H1 (cell line): ENCODE measurements around the gene OSBPL3. TPM values are rescaled to one million over a fixed set of nuclear protein-coding genes. Genes with fewer than 3 reads are reported as not detected.

ENCODE experiments used
- NANOG ChIP-seq: IDR thresholded peaks from 2 replicates; pipeline ENCODE4 v1.6.1; 2011; ENCODE audit warnings: low read length, low read depth, mild to moderate bottlenecking, inconsistent platforms; ENCODE audit not compliant: insufficient read depth, poor library complexity, severe bottlenecking
- PHF8 ChIP-seq: fragments of 200-600 bp; sonication (generic); conservative IDR thresholded peaks from 2 replicates; pipeline ENCODE4 v1.7.1; 2012; ENCODE audit warnings: low read depth, mild to moderate bottlenecking, inconsistent platforms, low read length, moderate library complexity
- POLR2AphosphoS5 ChIP-seq: IDR thresholded peaks from 2 replicates; pipeline ENCODE4 v1.6.1; 2011; ENCODE audit warnings: low read depth, low read length
- polyA plus RNA-seq, 7 experiments: library from polyadenylated mRNA; depleted of rRNA in 3 of 7; stranded (reverse) in 5 of 7; unstranded in 2 of 7; fragments of >200 nt in 5 of 7; fragments of 200-250 nt in 2 of 7; gene quantifications; 1 replicate in 5 of 7; 2 replicates in 1 of 7; 4 replicates in 1 of 7; pipeline versions ENCODE4 v1.2.1 to v1.2.3, GENCODE V29; 2011 to 2013; ENCODE audit warnings: missing spikeins in 2 of 7, mixed read lengths in 2 of 7
- total RNA-seq: library from RNA; stranded (reverse); fragmentation: NEBNext Ultra II Directional; extraction: Animal tissue kit (Norgen Biotek cat#: 25700); gene quantifications from 2 replicates; pipeline ENCODE4 v1.2.1, GENCODE V29; 2021

Gene OSBPL3
- total and polyA plus RNA-seq, 2 of the 8 experiments (the other 6 are each of a cell fraction or from before 2014, with no cell fraction given): 2.8 to 13.9 TPM

- no peak for TF ChIP-seq NANOG
- TF ChIP-seq POLR2AphosphoS5: no peak
- no peak for TF ChIP-seq PHF8
These were observed 231.5 kb downstream of the OSBPL3 start (continued) for GRCh38 chr7:24748521-24748920.

Other genes starting within 250 kb of the OSBPL3 start
- gene GSDME, start 222.7 kb downstream of the OSBPL3 start, total RNA-seq: 7.6 and 8.5 TPM in 2 replicates
- gene GSDME, start 222.7 kb downstream of the OSBPL3 start, polyA plus RNA-seq (2011; rRNA removed): 5.4 and 6.7 TPM in 2 replicates
- 229 and 231 TPM in 2 replicates for gene CYCS, start 145.1 kb upstream of the OSBPL3 start, total RNA-seq
- 18.4 and 48.6 TPM in 2 replicates for gene CYCS, start 145.1 kb upstream of the OSBPL3 start, polyA plus RNA-seq (2011; rRNA removed)
- not detected in 2 replicates for gene NPVF, start 248.3 kb upstream of the OSBPL3 start, total RNA-seq
- gene NPVF, start 248.3 kb upstream of the OSBPL3 start, polyA plus RNA-seq (2011; rRNA removed): not detected in 2 replicates